NB4 (cell line): ENCODE results near the gene NLRP11.

Source experiments
- DNase-seq: peaks from one replicate; pipeline ENCODE4 v3.0.0; 2010; ENCODE audit warnings: low read depth
- H3K4me3 ChIP-seq: one replicate; pipeline ENCODE4 v1.5.1; 2011; ENCODE audit warnings: mild to moderate bottlenecking, low read depth, low read length, moderate library complexity
- MYC ChIP-seq: IDR thresholded peaks from 2 replicates; pipeline ENCODE4 v1.6.1; 2011; ENCODE audit warnings: low read depth, low read length
- POLR2A ChIP-seq: IDR thresholded peaks from 2 replicates; pipeline ENCODE4 v1.6.1; 2011; ENCODE audit warnings: mild to moderate bottlenecking; ENCODE audit not compliant: insufficient read length; ENCODE audit errors: extremely low read depth
- TF ChIP-seq, protein P1 (sequence below): IDR thresholded peaks from 2 replicates; pipeline ENCODE4 v1.6.1; 2011; ENCODE audit warnings: low read depth, low read length
- TF ChIP-seq, protein P2 (sequence below): IDR thresholded peaks from one replicate; pipeline ENCODE4 v1.5.1; 2012; ENCODE audit warnings: low read depth, low read length

Gene NLRP11

GRCh38 chr19:55831846-55832245 lies at the start of gene NLRP11:
TSS of gene NLRP11 (minus strand) at chr19:55831999. CDS start at chr19:55818174, 13,825 bp downstream.
- no peak within 1 kb of the TSS for H3K4me3 ChIP-seq
- TF ChIP-seq, protein P1, sequence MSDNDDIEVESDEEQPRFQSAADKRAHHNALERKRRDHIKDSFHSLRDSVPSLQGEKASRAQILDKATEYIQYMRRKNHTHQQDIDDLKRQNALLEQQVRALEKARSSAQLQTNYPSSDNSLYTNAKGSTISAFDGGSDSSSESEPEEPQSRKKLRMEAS, result no peak
- TF ChIP-seq MYC (no peak), POLR2A (no peak)
- TF ChIP-seq, protein P2, sequence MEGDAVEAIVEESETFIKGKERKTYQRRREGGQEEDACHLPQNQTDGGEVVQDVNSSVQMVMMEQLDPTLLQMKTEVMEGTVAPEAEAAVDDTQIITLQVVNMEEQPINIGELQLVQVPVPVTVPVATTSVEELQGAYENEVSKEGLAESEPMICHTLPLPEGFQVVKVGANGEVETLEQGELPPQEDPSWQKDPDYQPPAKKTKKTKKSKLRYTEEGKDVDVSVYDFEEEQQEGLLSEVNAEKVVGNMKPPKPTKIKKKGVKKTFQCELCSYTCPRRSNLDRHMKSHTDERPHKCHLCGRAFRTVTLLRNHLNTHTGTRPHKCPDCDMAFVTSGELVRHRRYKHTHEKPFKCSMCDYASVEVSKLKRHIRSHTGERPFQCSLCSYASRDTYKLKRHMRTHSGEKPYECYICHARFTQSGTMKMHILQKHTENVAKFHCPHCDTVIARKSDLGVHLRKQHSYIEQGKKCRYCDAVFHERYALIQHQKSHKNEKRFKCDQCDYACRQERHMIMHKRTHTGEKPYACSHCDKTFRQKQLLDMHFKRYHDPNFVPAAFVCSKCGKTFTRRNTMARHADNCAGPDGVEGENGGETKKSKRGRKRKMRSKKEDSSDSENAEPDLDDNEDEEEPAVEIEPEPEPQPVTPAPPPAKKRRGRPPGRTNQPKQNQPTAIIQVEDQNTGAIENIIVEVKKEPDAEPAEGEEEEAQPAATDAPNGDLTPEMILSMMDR, result no peak
- DNase-seq, result no peak

DNA sequence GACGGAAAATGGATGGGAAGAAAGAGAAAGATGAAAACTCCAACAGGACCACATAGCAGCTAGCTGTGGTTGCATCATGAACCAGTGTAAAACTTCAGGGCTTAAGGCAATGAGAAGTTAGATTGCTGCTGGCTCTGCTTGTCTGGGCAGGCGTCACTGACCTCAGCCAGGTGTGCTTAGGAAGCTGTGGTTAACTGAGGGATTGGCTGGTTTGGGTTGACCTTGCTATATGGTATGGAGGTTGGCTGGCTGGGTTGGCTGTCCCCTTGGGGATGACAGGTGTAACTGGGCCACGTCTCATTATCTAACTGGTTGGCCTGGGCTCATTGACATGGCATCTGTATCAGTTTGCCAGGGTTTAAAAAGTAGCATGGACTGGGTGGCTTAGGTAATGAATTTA lies 45.4 kb upstream of the NLRP11 start:
- DNase-seq, result no peak
- no peak overlapping the region for H3K4me3 ChIP-seq
- TF ChIP-seq, protein P1, result no peak
- TF ChIP-seq MYC (no peak), POLR2A (no peak)
- TF ChIP-seq, protein P2, result no peak

GRCh38 chr19:55870736-55871135 lies 38.9 kb upstream of the NLRP11 start:
- H3K4me3 ChIP-seq, result no peak overlapping the region
- TF ChIP-seq, protein P1, result no peak
- TF ChIP-seq, protein P2, result no peak
- TF ChIP-seq MYC (no peak), POLR2A (no peak)
- DNase-seq, result no peak

DNA sequence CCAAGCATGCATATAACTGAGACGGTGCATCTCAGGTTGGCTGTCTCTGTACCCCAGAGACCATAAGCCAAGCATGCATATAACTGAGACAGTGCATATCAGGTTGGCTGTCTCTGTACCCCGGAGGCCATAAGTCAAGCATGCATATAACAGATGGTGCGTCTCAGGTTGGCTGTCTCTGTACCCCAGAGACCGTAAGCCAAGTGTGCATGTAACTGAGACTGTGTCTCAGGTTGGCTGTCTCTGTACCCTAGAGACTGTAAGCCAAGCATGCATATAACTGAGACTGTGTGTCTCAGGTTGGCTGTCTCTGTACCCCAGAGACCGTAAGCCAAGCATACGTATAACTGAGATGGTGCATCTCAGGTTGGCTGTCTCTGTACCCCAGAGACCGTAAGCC lies 35.3 kb upstream of the NLRP11 start:
- DNase-seq, result no peak
- no peak for TF ChIP-seq POLR2A
- no peak overlapping the region for H3K4me3 ChIP-seq

GRCh38 chr19:55866521-55866920 lies 34.7 kb upstream of the NLRP11 start:
- TF ChIP-seq, protein P2, result no peak
- TF ChIP-seq, protein P1, result no peak
- no peak for TF ChIP-seq MYC
- H3K4me3 ChIP-seq, result no peak overlapping the region

GRCh38 chr19:55858969-55859368 lies 27.2 kb upstream of the NLRP11 start:
- DNase-seq, result no peak
- TF ChIP-seq POLR2A, result no peak
- TF ChIP-seq, protein P2, result no peak
- TF ChIP-seq, protein P1, result no peak
- H3K4me3 ChIP-seq, result no peak overlapping the region

More at GRCh38 chr19:55866521-55866920, 34.7 kb upstream of the NLRP11 start:
- no peak for DNase-seq
